ENCODE measurements around the gene UGCG. TPM values are rescaled to one million over a fixed set of nuclear protein-coding genes. Genes with fewer than 3 reads are reported as not detected.

The UGCG gene
- total RNA-seq, 1 experiment from 2014 or later, result 32.6 TPM

GRCh38 chr9:111895996-111896941 lies at the start of gene UGCG (continued):
- TF ChIP-seq CBX3 (IDR thresholded peaks at IDR 0.05; ENCODE audit: low read depth), result peak; percentile 47; the same call in 1 of the 2 replicates
- no peak for TF ChIP-seq SRF (IDR thresholded peaks at IDR 0.05; ENCODE audit: low read depth)
- TF ChIP-seq TCF7L2 (IDR thresholded peaks at IDR 0.05; ENCODE audit: borderline replicate concordance, extremely low read depth, insufficient read depth, insufficient read length), result peak; percentile 8
- TF ChIP-seq RAD21 (IDR thresholded peaks at IDR 0.05; ENCODE audit: low read depth), result no peak; the same call in 1 of the 2 replicates
- TF ChIP-seq EGR1 (IDR thresholded peaks at IDR 0.05; ENCODE audit: low read depth), result peak; percentile 80; the same call in 1 of the 2 replicates
- no peak for TF ChIP-seq ELF1 (IDR thresholded peaks at IDR 0.05; ENCODE audit: borderline replicate concordance, low read depth)
- TF ChIP-seq FOSL1 (IDR thresholded peaks at IDR 0.05; ENCODE audit: low read depth), result no peak
- no peak for TF ChIP-seq JUND (IDR thresholded peaks at IDR 0.05)

DNA sequence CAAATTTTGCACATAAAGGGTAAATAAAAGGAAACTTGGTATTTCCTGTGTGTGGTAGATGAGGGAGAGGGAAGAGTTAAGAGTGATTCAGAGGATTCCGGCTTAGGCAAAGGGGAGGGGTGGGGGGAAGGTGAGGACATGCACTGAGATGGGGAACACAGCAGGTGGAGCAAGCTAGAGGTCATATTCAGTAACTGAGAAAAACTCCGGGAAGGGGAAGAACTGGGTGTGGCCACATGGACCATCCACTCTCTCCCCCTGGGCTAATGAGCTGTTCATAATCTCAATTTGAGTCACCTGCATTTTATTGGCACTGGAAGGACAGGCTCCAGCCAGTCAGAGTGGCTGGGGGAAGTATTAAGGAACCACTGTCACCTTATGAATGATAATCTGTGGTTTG lies 45.1 kb upstream of the UGCG start:
- Histone ChIP-seq H3K9ac (ENCODE audit: low read length) (no peak overlapping the region), H3K27me3 (ENCODE audit: insufficient read depth, low read length) (no peaks in the 10 kb centered on the region), H3K36me3 (ENCODE audit: control insufficient read depth in 1 of 2, insufficient read depth in 2 of 2, low read length in 2 of 2) (no peaks in the 10 kb centered on the region), H3K4me2 (ENCODE audit: low read length) (peak overlapping the region; percentile 17), H3K9me2 (ENCODE audit: insufficient read depth) (no peaks in the 10 kb centered on the region), H3K4me3 (replicated peaks in 1 of 2; ENCODE audit: low read depth in 1 of 2, low read length in 2 of 2) (no peak overlapping the region), H3K27ac (ENCODE audit: low read depth, low read length) (no peak overlapping the region), H3K9me3 (ENCODE audit: control insufficient read depth in 1 of 2, insufficient read depth in 1 of 2, low read depth in 1 of 2, low read length in 2 of 2) (no peaks in the 10 kb centered on the region), H2AFZ (ENCODE audit: low read depth, low read length, poor library complexity, severe bottlenecking) (peak overlapping the region; percentile 65), H4K20me1 (ENCODE audit: insufficient read depth) (no peaks in the 10 kb centered on the region), H3K4me1 (ENCODE audit: control insufficient read depth in 1 of 2, insufficient read depth in 2 of 2, low read length in 2 of 2) (peaks cover 4 to 19% of the 10 kb centered on the region in 2 experiments; a peak in 3 of 4 replicates), H3K79me2 (ENCODE audit: insufficient read depth, low read length) (no peaks in the 10 kb centered on the region)
- ATAC-seq (peak; percentile 92), DNase-seq (ENCODE audit: low read depth, low spot score) (peak; percentile 48)
- BruUV-seq (replicated peaks), result no TSS peak
- CTCF ChIA-PET, result no interaction called here
- intact Hi-C loops (cut with micrococcal nuclease), result no loop called here
- POLR2A ChIA-PET, result no interaction called here
- RAD21 ChIA-PET (ENCODE audit: low non-redundant PET in 1 of 2, low total read pairs in 2 of 2, uncharacterized antibody in 2 of 2, unreplicated experiment in 2 of 2), result no interaction called here
- TF ChIP-seq CBX3 (IDR thresholded peaks at IDR 0.05; ENCODE audit: low read depth) (peak; percentile 71; the same call in 1 of the 2 replicates), EZH2 (IDR thresholded peaks at IDR 0.05) (no peak), POLR2A (IDR thresholded peaks at IDR 0.05; ENCODE audit: borderline replicate concordance, extremely low read depth, insufficient read depth, insufficient read length) (no peak), ELF1 (IDR thresholded peaks at IDR 0.05; ENCODE audit: borderline replicate concordance, low read depth) (no peak), EZH2phosphoT487 (IDR thresholded peaks at IDR 0.05; ENCODE audit: borderline replicate concordance) (no peak), MAX (IDR thresholded peaks at IDR 0.05) (0 out of 2 replicates have a peak, but pooled peaks have one; percentile 22), EGR1 (IDR thresholded peaks at IDR 0.05; ENCODE audit: low read depth) (no peak), TCF7L2 (IDR thresholded peaks at IDR 0.05; ENCODE audit: borderline replicate concordance, extremely low read depth, insufficient read depth, insufficient read length) (no peak), ZFX (IDR thresholded peaks at IDR 0.05) (no peak), SP1 (IDR thresholded peaks at IDR 0.05; ENCODE audit: low read depth) (peak; percentile 48; the same call in 1 of the 2 replicates), FOSL1 (IDR thresholded peaks at IDR 0.05; ENCODE audit: low read depth) (no peak; the same call in 1 of the 2 replicates), CTCF (IDR thresholded peaks at IDR 0.05 in 2 of 3, conservative IDR thresholded peaks at IDR 0.05 in 1 of 3; ENCODE audit: borderline replicate concordance in 1 of 3, insufficient read depth in 1 of 3, low read depth in 2 of 3, low read length in 2 of 3) (no peak), ZNF274 (IDR thresholded peaks at IDR 0.05; ENCODE audit: low read depth, low read length) (no peak), SRF (IDR thresholded peaks at IDR 0.05; ENCODE audit: low read depth) (no peak), CEBPB (IDR thresholded peaks at IDR 0.05; ENCODE audit: low read depth) (no peak), ATF3 (IDR thresholded peaks at IDR 0.05) (no peak), YY1 (IDR thresholded peaks at IDR 0.05; ENCODE audit: extremely low read depth, insufficient replicate concordance, low read depth, low read length) (no peak)
- TF ChIP-seq, protein P1, sequence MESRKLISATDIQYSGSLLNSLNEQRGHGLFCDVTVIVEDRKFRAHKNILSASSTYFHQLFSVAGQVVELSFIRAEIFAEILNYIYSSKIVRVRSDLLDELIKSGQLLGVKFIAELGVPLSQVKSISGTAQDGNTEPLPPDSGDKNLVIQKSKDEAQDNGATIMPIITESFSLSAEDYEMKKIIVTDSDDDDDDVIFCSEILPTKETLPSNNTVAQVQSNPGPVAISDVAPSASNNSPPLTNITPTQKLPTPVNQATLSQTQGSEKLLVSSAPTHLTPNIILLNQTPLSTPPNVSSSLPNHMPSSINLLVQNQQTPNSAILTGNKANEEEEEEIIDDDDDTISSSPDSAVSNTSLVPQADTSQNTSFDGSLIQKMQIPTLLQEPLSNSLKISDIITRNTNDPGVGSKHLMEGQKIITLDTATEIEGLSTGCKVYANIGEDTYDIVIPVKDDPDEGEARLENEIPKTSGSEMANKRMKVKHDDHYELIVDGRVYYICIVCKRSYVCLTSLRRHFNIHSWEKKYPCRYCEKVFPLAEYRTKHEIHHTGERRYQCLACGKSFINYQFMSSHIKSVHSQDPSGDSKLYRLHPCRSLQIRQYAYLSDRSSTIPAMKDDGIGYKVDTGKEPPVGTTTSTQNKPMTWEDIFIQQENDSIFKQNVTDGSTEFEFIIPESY (IDR thresholded peaks at IDR 0.05; ENCODE audit: extremely low read depth, insufficient replicate concordance, low read length), result no peak
